Measurements from ENCODE around the gene WDFY4. TPM values are rescaled to one million over a fixed set of nuclear protein-coding genes. Genes with fewer than 3 reads are reported as not detected.

Gene WDFY4
- total RNA-seq, 2 donors from 2014 or later = 0.70 to 2.0 TPM

GRCh38 chr10:49010865-49011264 lies 326.2 kb downstream of the WDFY4 start:
- DNase-seq (ENCODE audit: low spot score) = peak; percentile 13
- Histone ChIP-seq H3K27ac (no peak overlapping the region), H3K4me3 (no peak overlapping the region), H3K36me3 (no peaks in the 10 kb centered on the region), H3K27me3 (no peaks in the 10 kb centered on the region), H3K4me1 (peaks cover 0 to 49% of the 10 kb centered on the region in 2 donors), H3K9me3 (no peaks in the 10 kb centered on the region)
- no peak for TF ChIP-seq CTCF (IDR thresholded peaks at IDR 0.05)

GRCh38 chr10:49011756-49012155 lies 327.1 kb downstream of the WDFY4 start:
- Histone ChIP-seq H3K27ac (no peak overlapping the region), H3K27me3 (no peaks in the 10 kb centered on the region), H3K9me3 (no peaks in the 10 kb centered on the region), H3K4me1 (peaks cover 0 to 49% of the 10 kb centered on the region in 2 donors), H3K36me3 (no peaks in the 10 kb centered on the region), H3K4me3 (no peak overlapping the region)
- peak; percentile 46 for DNase-seq (ENCODE audit: low spot score)
- no peak for TF ChIP-seq CTCF (IDR thresholded peaks at IDR 0.05)

GRCh38 chr10:49012603-49013002 lies 327.9 kb downstream of the WDFY4 start:
- DNase-seq (ENCODE audit: low spot score) = peak; percentile 36
- Histone ChIP-seq H3K27ac (no peak overlapping the region), H3K4me1 (peaks cover 0 to 46% of the 10 kb centered on the region in 2 donors), H3K4me3 (no peak overlapping the region), H3K9me3 (no peaks in the 10 kb centered on the region), H3K36me3 (peaks cover 6% of the 10 kb centered on the region), H3K27me3 (no peaks in the 10 kb centered on the region)
- TF ChIP-seq CTCF (IDR thresholded peaks at IDR 0.05) = no peak

GRCh38 chr10:49015700-49016099 lies 331.0 kb downstream of the WDFY4 start:
- Histone ChIP-seq H3K27me3 (no peaks in the 10 kb centered on the region), H3K27ac (no peak overlapping the region), H3K4me1 (peaks cover 0 to 15% of the 10 kb centered on the region in 2 donors), H3K36me3 (peaks cover 18% of the 10 kb centered on the region), H3K4me3 (no peak overlapping the region), H3K9me3 (no peaks in the 10 kb centered on the region)
- peak; percentile 40 for DNase-seq (ENCODE audit: low spot score)
- TF ChIP-seq CTCF (IDR thresholded peaks at IDR 0.05) = no peak

- TF ChIP-seq CTCF (IDR thresholded peaks at IDR 0.05) = no peak
- H3K4me3 ChIP-seq = no peak overlapping the region
- H3K36me3 ChIP-seq = peaks cover 18% of the 10 kb centered on the region
- no peak for DNase-seq (ENCODE audit: low spot score)
- peaks cover 0 to 26% of the 10 kb centered on the region in 2 donors for H3K4me1 ChIP-seq
- H3K9me3 ChIP-seq = no peaks in the 10 kb centered on the region
- H3K27me3 ChIP-seq = no peaks in the 10 kb centered on the region
- H3K27ac ChIP-seq = no peak overlapping the region
Observed at GRCh38 chr10:49021685-49022084, 337.0 kb downstream of the WDFY4 start.

GRCh38 chr10:49023071-49023470 lies 338.4 kb downstream of the WDFY4 start:
- no peak overlapping the region for H3K4me3 ChIP-seq
- no peak for DNase-seq (ENCODE audit: low spot score)
- peaks cover 0 to 26% of the 10 kb centered on the region in 2 donors for H3K4me1 ChIP-seq
- H3K36me3 ChIP-seq = peaks cover 12% of the 10 kb centered on the region
- H3K27ac ChIP-seq = no peak overlapping the region
- no peak for TF ChIP-seq CTCF (IDR thresholded peaks at IDR 0.05)
- no peaks in the 10 kb centered on the region for H3K27me3 ChIP-seq
- H3K9me3 ChIP-seq = no peaks in the 10 kb centered on the region
